HUDEP-2 (cell line): Measurements from ENCODE around the gene TP73.

Experiments
- DNase-seq, 76 experiments: peaks; one replicate each; lab custom pipeline; 2025; ENCODE audit not compliant: unreplicated experiment in 76 of 76; lab: John Stamatoyannopoulos, UW

The TP73 gene

GRCh38 chr1:3700631-3701030 is 48.3 kb downstream of the TP73 start:
- no peak for DNase-seq

- peak in 1 of 76 experiments; percentile 24 for DNase-seq
These were observed 50.2 kb downstream of the TP73 start for GRCh38 chr1:3702528-3702927.

DNA sequence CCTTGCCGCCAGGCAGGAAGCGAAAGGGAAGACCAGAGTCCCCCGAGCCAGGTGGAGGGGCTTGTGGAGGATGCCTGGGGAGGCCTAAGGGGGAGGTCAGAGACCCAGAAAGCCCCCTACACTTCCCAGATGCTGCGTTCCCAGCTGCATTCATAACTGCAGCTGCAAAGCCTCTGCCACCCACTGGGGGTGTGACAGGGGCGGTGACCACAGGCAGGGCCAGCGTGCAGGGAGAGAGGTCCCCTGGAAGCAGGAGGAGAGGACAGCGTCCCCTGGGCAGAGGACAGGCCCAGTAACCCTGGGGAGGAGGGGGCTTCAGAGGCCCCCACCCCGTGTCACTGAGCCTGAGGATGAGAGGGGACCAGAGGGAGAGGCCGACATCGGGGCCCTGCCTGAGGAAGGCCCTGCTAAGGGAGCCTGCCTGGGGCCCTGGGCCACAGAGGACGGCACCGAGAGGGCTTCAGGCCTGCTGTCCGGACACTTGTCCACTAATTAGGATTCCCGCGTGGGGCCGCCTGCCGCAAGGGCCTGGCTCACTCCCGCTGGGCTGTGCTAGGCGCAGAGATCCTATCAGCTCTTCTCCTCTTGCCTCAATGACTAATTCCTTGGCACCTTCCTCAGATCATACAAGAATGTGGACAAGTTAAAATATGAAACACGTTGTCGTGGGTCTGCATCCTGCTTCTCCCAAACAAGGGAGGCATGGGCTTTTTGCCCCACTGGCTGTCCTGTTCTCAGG is 50.8 kb downstream of the TP73 start:
- DNase-seq: no peak

GRCh38 chr1:3703786-3704371 is 51.6 kb downstream of the TP73 start:
- no peak for DNase-seq

DNA sequence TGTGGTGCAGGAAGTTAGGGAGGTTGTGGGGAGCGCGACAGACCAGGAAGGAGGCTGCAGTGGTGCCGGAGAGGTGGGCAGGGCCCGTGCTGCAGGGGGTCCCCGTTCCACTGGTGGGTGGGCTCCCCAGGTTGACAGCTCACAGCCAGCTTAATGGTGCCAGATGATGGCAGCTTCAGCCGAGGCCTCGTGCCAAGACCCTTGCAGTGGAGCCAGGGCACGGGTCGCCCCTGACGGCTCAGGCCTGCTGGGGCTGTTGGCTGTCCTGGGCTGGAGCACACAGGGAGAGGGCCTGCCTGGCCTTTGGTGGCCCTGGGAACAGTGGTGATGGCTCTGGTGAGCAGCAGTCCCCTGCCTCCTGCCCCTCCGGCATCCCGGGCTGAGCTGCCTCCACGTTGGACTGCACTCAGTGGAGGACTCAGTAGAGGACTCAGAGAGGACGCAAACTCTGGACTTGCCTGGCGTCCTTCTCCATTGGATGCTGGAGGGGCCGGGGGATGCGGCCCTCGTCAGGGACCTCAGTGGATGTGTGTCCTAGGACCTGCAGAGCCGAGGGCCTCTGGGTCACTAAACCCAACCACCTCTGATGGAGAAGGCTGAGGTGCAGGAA is 53.1 kb downstream of the TP73 start:
- no peak for DNase-seq

DNA sequence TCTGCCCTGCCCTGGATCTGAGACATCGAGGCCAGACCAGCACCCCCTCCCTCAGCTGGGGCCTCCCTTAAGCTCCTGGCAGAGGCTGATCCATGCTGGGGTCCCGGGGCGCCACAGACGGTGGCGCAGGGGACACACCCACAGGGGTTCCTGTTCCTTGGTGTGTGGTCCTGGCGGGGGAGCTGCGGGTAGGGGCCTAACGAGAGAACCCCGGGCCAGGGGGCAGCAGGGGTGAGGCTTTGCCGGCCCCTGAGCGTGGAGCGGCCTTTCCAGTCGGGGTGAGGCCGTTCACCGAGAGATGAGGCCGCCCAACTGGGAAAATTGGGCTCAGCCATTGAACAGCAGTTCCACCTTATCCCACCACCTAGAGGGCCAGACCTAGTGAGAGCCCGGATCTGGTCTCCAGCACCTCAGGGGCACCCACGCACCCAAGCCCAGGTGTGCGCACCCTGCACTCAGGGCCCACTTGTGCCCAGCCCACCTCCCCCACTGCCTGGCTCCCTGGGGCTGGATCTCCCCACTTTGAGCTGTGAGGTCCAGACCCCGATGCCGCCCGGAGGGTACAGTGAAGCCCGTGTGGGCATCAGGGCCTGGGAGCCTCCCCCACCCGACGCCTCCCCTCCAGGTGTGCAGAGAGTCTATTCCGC is 54.5 kb downstream of the TP73 start:
- no peak for DNase-seq

GRCh38 chr1:3707298-3707938 is 55.1 kb downstream of the TP73 start:
- no peak for DNase-seq

DNA sequence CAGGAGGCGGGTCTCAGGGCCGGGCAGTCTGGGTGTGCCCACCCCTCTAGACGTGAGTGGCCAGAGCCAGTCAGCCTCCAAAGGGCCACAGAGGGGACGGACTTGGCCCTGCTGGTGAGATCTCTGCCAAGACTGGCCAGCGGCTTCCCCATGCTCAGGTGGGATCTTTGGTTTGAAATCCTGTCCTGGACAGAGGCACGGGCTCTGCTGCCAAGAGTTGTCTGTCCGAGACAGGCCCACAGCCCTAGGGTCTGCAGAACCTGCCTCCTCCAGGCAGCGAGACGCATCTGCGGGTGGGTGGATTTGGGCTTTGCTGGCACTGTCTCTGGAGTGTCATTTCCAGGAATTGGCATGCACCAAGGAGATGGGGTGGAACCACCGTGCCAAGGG is 55.6 kb downstream of the TP73 start:
- DNase-seq: no peak

GRCh38 chr1:3708791-3709190 is 56.5 kb downstream of the TP73 start:
- DNase-seq: no peak

GRCh38 chr1:3710251-3710650 is 57.9 kb downstream of the TP73 start:
- peak in 1 of 76 experiments; percentile 22 for DNase-seq

DNA sequence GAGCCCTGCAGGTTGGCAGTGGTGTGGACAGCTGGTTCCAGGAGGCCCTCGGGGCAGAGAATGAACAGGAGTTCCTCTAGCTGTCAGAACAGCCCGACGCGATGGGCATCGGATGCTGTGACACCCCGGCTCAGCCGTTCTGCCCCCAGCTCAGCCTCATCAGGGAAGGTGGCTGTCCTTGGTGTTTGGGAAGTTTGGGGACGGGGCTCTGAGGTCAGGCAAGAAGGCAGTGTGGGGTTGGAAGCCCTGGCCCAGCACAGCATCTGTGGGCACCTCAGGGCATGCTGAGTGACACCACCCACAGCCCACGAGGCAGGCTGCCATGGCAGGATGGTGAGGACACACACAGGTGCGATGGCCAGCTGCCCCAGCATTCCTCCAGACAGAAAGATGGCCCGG is 59.1 kb downstream of the TP73 start:
- DNase-seq: no peak

DNA sequence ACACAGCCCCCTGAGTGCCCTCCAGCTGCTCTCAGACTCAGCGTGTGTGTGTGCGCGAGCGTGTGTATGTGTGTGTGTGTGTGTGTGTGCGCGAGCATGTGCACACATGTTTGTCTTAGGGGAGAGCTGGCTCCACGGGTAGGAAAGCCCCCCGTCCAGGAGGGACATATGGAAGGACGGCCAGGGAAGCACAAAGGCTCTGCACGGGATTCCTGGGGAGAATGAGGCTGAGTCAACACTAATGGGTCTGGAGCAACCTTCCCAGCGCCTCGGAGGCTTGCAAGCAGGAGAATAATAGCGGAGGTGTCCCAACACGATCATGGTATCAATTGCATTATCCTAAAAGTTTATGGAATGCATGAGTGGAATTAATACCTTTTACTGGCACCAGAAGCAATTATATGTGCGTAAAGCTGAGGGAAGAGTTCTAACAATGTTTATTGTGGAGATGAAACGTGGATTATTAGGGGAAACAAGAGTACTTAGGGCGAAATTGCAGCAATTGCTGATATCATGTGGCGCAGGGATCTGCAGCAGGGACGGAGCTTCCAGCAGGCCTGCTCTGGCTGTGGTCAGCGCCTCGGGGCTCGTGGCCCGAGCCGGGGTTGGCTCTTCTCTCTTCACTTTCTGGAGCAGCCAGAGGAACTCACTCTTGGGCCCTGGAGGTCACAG is 59.6 kb downstream of the TP73 start:
- no peak for DNase-seq

- DNase-seq: peak in 2 of 76 experiments; percentile 10 to 25
These were observed 60.5 kb downstream of the TP73 start for GRCh38 chr1:3712573-3713535.

DNA sequence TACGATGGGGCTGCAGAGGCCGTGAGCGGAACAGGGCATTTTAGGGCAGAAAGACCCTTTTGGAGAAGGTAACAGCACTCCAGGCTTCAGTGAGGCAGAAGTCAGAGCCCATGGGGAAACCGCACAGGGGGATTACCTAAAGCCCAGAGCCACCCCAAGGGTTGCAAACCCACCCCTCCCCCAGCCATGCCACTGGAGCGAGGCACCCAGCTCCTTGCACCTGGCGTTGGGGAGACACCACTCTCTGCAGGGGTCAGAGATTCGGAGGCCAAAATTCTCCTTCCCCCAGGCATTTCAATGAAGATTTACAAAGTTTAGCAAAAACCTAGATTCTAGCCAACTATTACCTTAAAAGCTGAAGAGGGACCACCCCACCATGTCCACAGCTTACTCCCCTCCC is 61.5 kb downstream of the TP73 start:
- no peak for DNase-seq

GRCh38 chr1:3714284-3714741 is 62.0 kb downstream of the TP73 start:
- no peak for DNase-seq

DNA sequence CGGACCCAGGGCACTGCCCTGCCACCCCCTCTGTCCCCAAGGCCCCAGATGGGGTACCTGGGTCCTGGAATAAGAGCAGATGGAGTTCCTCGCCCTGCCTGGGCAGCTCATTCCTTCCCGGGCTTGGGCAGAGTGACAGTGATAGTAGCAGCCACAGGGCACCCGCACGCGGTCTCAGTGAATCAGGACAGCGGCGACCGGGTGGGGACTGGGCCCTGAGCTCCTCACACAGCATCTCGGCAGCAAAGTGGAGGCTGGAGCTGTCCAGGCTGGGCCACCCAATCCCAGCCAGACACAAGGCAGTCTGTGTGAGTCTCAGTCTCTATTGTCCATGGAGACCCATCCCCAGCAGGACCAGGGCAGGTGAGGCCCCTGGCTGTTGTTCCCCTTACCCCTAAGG is 62.5 kb downstream of the TP73 start:
- DNase-seq: no peak

DNA sequence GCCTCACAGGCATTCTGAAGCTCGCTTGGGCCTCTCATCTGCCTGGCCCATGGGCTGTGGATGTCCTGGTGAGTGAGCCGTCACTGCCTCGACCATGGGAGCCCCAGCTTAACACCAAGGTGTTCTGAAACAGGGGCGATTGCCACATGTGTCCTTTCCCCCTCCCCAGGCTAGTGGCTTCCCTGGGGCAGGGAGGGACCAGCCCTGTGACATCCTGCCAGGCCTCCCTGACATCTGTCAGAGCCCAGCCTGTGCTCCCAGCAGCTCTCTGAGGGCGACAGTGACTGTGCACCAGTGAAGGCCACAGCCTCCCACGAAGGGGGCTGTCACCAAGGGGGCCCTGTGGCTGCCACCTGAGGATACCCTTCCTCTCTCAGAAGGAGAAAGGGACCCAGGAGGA is 64.0 kb downstream of the TP73 start:
- DNase-seq: no peak

- no peak for DNase-seq
These were observed 64.9 kb downstream of the TP73 start for GRCh38 chr1:3717041-3717714.
